SK-N-SH (cell line): ENCODE data around the gene SCN7A. TPM values are rescaled to one million over a fixed set of nuclear protein-coding genes. Genes with fewer than 3 reads are reported as not detected.

Source experiments
- CTCF ChIA-PET: fragments of 300-600, 350-600 bp; formaldehyde crosslinking; extraction: SDS; loops from one replicate; lab custom pipeline; 2021; lab: Yijun Ruan, JAX
- POLR2A ChIA-PET: fragments of 350-600 bp; sonication (Branson Sonifier 250); formaldehyde crosslinking; extraction: SDS; loops from one replicate; lab custom pipeline; 2020; ENCODE audit warnings: antibody characterized with exemption, inconsistent platforms; lab: Yijun Ruan, JAX
- DNase-seq: peaks from one replicate; pipeline ENCODE4 v3.0.0; 2012
- H2AFZ ChIP-seq: fragments of 200-600 bp; sonication (generic); 2 replicates; pipeline ENCODE4 v1.8.1; 2016; ENCODE audit warnings: antibody characterized with exemption, mild to moderate bottlenecking, low read depth
- H3F3A ChIP-seq: fragments of 200-600 bp; sonication (generic); replicated peaks from 2 replicates; pipeline ENCODE3; 2016; ENCODE audit warnings: antibody characterized with exemption, mild to moderate bottlenecking; ENCODE audit not compliant: insufficient read depth
- H3K27ac ChIP-seq, 2 experiments: fragments of 200-500 bp in 1 of 2; fragments of 200-600 bp in 1 of 2; sonication (Bioruptor generic) in 1 of 2; sonication (generic), shearing (Covaris generic) in 1 of 2; 2 replicates each; pipeline versions ENCODE4 v1.5.1 to v1.6.1; 2014 to 2016; ENCODE audit warnings: low read depth in 2 of 2, inconsistent platforms in 1 of 2, low read length in 1 of 2, mild to moderate bottlenecking in 1 of 2, mixed read lengths in 1 of 2
- H3K27me3 ChIP-seq: fragments of 200-600 bp; sonication (generic), shearing (Covaris generic); 2 replicates; pipeline ENCODE4 v1.6.1; 2016; ENCODE audit warnings: mixed run types; ENCODE audit not compliant: insufficient read depth
- H3K36me3 ChIP-seq, 2 experiments: fragments of 200-500 bp in 1 of 2; fragments of 200-600 bp in 1 of 2; sonication (Bioruptor generic) in 1 of 2; sonication (generic) in 1 of 2; replicated peaks in 1 of 2; 2 replicates each; pipeline versions ENCODE3 to v1.5.1; 2014 to 2016; ENCODE audit warnings: low read length in 1 of 2, mild to moderate bottlenecking in 1 of 2; ENCODE audit not compliant: insufficient read depth in 2 of 2, control insufficient read depth in 1 of 2
- H3K4me1 ChIP-seq, 2 experiments: fragments of 200-500 bp in 1 of 2; fragments of 200-600 bp in 1 of 2; sonication (Bioruptor generic) in 1 of 2; sonication (generic), shearing (Covaris generic) in 1 of 2; 2 replicates each; pipeline versions ENCODE4 v1.5.1 to v1.6.1; 2014 to 2016; ENCODE audit warnings: low read depth in 1 of 2, low read length in 1 of 2, mixed run types in 1 of 2; ENCODE audit not compliant: insufficient read depth in 2 of 2, control insufficient read depth in 1 of 2
- H3K4me2 ChIP-seq: fragments of 200-600 bp; sonication (generic), shearing (Covaris generic); 2 replicates; pipeline ENCODE4 v1.6.1; 2017; ENCODE audit warnings: mixed run types
- H3K4me3 ChIP-seq, 2 experiments: fragments of 200-500 bp in 1 of 2; fragments of 200-600 bp in 1 of 2; sonication (Bioruptor generic) in 1 of 2; sonication (generic), shearing (Covaris generic) in 1 of 2; 2 replicates each; pipeline versions ENCODE4 v1.5.1 to v1.8.1; 2014 to 2016; ENCODE audit warnings: low read depth in 2 of 2, inconsistent platforms in 1 of 2, low read length in 1 of 2, mild to moderate bottlenecking in 1 of 2, mixed read lengths in 1 of 2, moderate library complexity in 1 of 2
- H3K79me2 ChIP-seq: fragments of 200-600 bp; sonication (generic); 2 replicates; pipeline ENCODE4 v1.8.1; 2017; ENCODE audit warnings: mild to moderate bottlenecking; ENCODE audit not compliant: insufficient read depth
- H3K9ac ChIP-seq: fragments of 200-600 bp; sonication (generic); 2 replicates; pipeline ENCODE4 v1.6.1; 2017; ENCODE audit warnings: mixed run types
- H3K9me2 ChIP-seq: fragments of 200-600 bp; sonication (generic); 2 replicates; pipeline ENCODE4 v1.6.1; 2017; ENCODE audit warnings: mixed run types
- H3K9me3 ChIP-seq: fragments of 200-600 bp; sonication (generic); 2 replicates; pipeline ENCODE4 v1.6.1; 2017; ENCODE audit warnings: mixed run types, mild to moderate bottlenecking, moderate library complexity
- H4K20me1 ChIP-seq: fragments of 200-600 bp; sonication (generic); 2 replicates; pipeline ENCODE4 v1.6.1; 2017; ENCODE audit warnings: mild to moderate bottlenecking, mixed run types; ENCODE audit not compliant: insufficient read depth
- ELF1 ChIP-seq: IDR thresholded peaks from 2 replicates; pipeline ENCODE4 v1.4.0; 2012
- EP300 ChIP-seq, 2 experiments: IDR thresholded peaks; 2 replicates each; pipeline versions ENCODE4 v1.4.0 to v1.6.1; 2012; ENCODE audit warnings: borderline replicate concordance in 1 of 2, low read depth in 1 of 2, low read length in 1 of 2
- FOSL2 ChIP-seq: IDR thresholded peaks from 2 replicates; pipeline ENCODE4 v1.4.0; 2012; ENCODE audit warnings: low read depth, mild to moderate bottlenecking, moderate library complexity, borderline replicate concordance
- MEF2A ChIP-seq: IDR thresholded peaks from 2 replicates; pipeline ENCODE4 v1.4.0; 2012; ENCODE audit warnings: low read depth, borderline replicate concordance
- NRF1 ChIP-seq: IDR thresholded peaks from 2 replicates; pipeline ENCODE4 v1.6.1; 2012; ENCODE audit warnings: low read depth, mild to moderate bottlenecking, low read length
- RFX5 ChIP-seq: IDR thresholded peaks from 2 replicates; pipeline ENCODE4 v1.6.1; 2012; ENCODE audit warnings: mild to moderate bottlenecking, improper control_type of control experiment, low read length
- RXRA ChIP-seq: IDR thresholded peaks from 2 replicates; pipeline ENCODE4 v1.4.0; 2012; ENCODE audit warnings: low read depth, mild to moderate bottlenecking, borderline replicate concordance
- SIN3A ChIP-seq: IDR thresholded peaks from 2 replicates; pipeline ENCODE4 v1.6.1; 2012; ENCODE audit warnings: low read depth, mild to moderate bottlenecking, low read length, moderate library complexity, borderline replicate concordance
- TCF12 ChIP-seq: IDR thresholded peaks from 2 replicates; pipeline ENCODE4 v1.4.0; 2012
- YY1 ChIP-seq: IDR thresholded peaks from 2 replicates; pipeline ENCODE4 v1.4.0; 2012; ENCODE audit warnings: low read depth, mild to moderate bottlenecking
- WGBS: methylation state at CpG from one replicate; pipeline ENCODE4 v1.1.6; 2017; ENCODE audit warnings: low lambda C conversion rate; 5-methylcytosine and 5-hydroxymethylcytosine counted together
- polyA plus RNA-seq, 3 experiments: library from polyadenylated mRNA; depleted of rRNA; stranded (reverse); fragments of >200 nt; gene quantifications; 2 replicates each; pipeline ENCODE4 v1.2.3, GENCODE V29; 2012
- TF ChIP-seq, protein P1 (sequence below): fragments of 150-350 bp; IDR thresholded peaks from 2 replicates; pipeline ENCODE4 v1.6.1; 2016; ENCODE audit warnings: mild to moderate bottlenecking, low read depth, low read length
- TF ChIP-seq, protein P2 (sequence below): IDR thresholded peaks from 2 replicates; pipeline ENCODE4 v1.6.1; 2012; ENCODE audit warnings: mild to moderate bottlenecking, low read depth, low read length, moderate library complexity
- TF ChIP-seq, protein P3 (sequence below): IDR thresholded peaks from 2 replicates; pipeline ENCODE4 v1.4.0; 2012; ENCODE audit warnings: low read depth
- TF ChIP-seq, protein P4 (sequence below): fragments of 200-600 bp; sonication (generic); IDR thresholded peaks from 2 replicates; pipeline ENCODE4 v1.6.1; 2017; ENCODE audit warnings: antibody characterized with exemption, mild to moderate bottlenecking, moderate library complexity
- TF ChIP-seq, protein P5 (sequence below): IDR thresholded peaks from 2 replicates; pipeline ENCODE4 v1.4.0; 2012; ENCODE audit warnings: low read depth, borderline replicate concordance

Gene SCN7A
- polyA plus RNA-seq, 1 of the 3 experiments (the other 2 are of a cell fraction): 0.02 TPM

DNA sequence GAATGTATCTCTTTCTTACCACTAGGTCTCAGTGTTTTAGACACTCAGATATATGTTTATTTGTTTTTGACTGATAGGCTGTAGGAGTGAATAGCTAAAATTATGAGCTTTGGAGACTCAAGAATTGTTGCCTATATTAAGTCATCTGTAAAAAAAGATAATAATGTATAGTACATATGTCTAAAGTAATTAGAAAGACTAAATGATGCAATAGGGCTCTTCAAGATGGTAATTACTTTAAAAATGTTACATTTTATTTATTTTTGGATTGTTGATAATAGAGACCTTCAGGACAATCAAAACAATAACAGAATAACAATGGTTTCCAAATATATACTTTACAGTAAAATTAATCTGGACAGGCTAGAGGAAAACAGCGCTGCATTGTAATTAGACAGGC is 19.9 kb upstream of the SCN7A start (continued):
- TF ChIP-seq, protein P1, sequence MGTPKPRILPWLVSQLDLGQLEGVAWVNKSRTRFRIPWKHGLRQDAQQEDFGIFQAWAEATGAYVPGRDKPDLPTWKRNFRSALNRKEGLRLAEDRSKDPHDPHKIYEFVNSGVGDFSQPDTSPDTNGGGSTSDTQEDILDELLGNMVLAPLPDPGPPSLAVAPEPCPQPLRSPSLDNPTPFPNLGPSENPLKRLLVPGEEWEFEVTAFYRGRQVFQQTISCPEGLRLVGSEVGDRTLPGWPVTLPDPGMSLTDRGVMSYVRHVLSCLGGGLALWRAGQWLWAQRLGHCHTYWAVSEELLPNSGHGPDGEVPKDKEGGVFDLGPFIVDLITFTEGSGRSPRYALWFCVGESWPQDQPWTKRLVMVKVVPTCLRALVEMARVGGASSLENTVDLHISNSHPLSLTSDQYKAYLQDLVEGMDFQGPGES: no peak

DNA sequence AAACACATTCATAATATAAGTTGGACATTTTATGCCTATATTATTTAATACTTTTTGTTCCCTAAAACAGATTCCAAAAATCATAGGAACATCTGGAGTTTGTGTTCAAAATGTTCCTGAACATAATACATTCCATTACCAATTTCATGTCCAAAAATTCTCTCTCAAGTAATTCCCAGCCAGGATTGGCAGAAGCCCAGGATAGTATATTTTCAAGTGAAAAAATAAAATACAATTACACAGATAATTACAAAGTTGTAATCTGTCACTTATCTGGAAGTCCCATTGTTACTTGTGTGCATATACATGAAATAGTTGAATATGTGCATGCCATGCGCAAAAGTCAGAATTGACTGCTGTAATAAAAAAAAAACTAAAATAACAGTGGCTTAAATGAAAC is 5.2 kb upstream of the SCN7A start:
- peaks cover 0 to 3% of the 10 kb centered on the region in 2 experiments; a peak in 2 of 4 replicates for H3K4me1 ChIP-seq
- no peaks in the 10 kb centered on the region for H3K79me2 ChIP-seq
- no peak overlapping the region for H3K9ac ChIP-seq
- DNase-seq: no peak
- TF ChIP-seq TCF12 (no peak), RFX5 (no peak), FOSL2 (no peak), RXRA (no peak), YY1 (no peak), SIN3A (no peak), MEF2A (no peak), EP300 (IDR thresholded peaks at IDR 0.05; ENCODE audit: borderline replicate concordance in 1 of 2, low read depth in 1 of 2, low read length in 1 of 2) (no peak), NRF1 (no peak), ELF1 (no peak)
- TF ChIP-seq, protein P2, sequence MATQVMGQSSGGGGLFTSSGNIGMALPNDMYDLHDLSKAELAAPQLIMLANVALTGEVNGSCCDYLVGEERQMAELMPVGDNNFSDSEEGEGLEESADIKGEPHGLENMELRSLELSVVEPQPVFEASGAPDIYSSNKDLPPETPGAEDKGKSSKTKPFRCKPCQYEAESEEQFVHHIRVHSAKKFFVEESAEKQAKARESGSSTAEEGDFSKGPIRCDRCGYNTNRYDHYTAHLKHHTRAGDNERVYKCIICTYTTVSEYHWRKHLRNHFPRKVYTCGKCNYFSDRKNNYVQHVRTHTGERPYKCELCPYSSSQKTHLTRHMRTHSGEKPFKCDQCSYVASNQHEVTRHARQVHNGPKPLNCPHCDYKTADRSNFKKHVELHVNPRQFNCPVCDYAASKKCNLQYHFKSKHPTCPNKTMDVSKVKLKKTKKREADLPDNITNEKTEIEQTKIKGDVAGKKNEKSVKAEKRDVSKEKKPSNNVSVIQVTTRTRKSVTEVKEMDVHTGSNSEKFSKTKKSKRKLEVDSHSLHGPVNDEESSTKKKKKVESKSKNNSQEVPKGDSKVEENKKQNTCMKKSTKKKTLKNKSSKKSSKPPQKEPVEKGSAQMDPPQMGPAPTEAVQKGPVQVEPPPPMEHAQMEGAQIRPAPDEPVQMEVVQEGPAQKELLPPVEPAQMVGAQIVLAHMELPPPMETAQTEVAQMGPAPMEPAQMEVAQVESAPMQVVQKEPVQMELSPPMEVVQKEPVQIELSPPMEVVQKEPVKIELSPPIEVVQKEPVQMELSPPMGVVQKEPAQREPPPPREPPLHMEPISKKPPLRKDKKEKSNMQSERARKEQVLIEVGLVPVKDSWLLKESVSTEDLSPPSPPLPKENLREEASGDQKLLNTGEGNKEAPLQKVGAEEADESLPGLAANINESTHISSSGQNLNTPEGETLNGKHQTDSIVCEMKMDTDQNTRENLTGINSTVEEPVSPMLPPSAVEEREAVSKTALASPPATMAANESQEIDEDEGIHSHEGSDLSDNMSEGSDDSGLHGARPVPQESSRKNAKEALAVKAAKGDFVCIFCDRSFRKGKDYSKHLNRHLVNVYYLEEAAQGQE: no peak
- TF ChIP-seq, protein P3, sequence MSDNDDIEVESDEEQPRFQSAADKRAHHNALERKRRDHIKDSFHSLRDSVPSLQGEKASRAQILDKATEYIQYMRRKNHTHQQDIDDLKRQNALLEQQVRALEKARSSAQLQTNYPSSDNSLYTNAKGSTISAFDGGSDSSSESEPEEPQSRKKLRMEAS: no peak
- TF ChIP-seq, protein P4, sequence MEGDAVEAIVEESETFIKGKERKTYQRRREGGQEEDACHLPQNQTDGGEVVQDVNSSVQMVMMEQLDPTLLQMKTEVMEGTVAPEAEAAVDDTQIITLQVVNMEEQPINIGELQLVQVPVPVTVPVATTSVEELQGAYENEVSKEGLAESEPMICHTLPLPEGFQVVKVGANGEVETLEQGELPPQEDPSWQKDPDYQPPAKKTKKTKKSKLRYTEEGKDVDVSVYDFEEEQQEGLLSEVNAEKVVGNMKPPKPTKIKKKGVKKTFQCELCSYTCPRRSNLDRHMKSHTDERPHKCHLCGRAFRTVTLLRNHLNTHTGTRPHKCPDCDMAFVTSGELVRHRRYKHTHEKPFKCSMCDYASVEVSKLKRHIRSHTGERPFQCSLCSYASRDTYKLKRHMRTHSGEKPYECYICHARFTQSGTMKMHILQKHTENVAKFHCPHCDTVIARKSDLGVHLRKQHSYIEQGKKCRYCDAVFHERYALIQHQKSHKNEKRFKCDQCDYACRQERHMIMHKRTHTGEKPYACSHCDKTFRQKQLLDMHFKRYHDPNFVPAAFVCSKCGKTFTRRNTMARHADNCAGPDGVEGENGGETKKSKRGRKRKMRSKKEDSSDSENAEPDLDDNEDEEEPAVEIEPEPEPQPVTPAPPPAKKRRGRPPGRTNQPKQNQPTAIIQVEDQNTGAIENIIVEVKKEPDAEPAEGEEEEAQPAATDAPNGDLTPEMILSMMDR: no peak
- TF ChIP-seq, protein P5, sequence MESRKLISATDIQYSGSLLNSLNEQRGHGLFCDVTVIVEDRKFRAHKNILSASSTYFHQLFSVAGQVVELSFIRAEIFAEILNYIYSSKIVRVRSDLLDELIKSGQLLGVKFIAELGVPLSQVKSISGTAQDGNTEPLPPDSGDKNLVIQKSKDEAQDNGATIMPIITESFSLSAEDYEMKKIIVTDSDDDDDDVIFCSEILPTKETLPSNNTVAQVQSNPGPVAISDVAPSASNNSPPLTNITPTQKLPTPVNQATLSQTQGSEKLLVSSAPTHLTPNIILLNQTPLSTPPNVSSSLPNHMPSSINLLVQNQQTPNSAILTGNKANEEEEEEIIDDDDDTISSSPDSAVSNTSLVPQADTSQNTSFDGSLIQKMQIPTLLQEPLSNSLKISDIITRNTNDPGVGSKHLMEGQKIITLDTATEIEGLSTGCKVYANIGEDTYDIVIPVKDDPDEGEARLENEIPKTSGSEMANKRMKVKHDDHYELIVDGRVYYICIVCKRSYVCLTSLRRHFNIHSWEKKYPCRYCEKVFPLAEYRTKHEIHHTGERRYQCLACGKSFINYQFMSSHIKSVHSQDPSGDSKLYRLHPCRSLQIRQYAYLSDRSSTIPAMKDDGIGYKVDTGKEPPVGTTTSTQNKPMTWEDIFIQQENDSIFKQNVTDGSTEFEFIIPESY: no peak
- ChIA-PET CTCF (no interaction called here), POLR2A (no interaction called here)
- H4K20me1 ChIP-seq: no peaks in the 10 kb centered on the region
- H3K9me3 ChIP-seq: no peaks in the 10 kb centered on the region
- no peak overlapping the region for H3K4me3 ChIP-seq
- no peaks in the 10 kb centered on the region for H3K36me3 ChIP-seq
- H3K9me2 ChIP-seq: no peaks in the 10 kb centered on the region
- 95% methylated on average over 1 of the region's 1 CpG for WGBS
- no peaks in the 10 kb centered on the region for H3F3A ChIP-seq
- H3K27ac ChIP-seq: no peak overlapping the region
- no peak overlapping the region for H2AFZ ChIP-seq
- no peaks in the 10 kb centered on the region for H3K27me3 ChIP-seq
- no peak overlapping the region for H3K4me2 ChIP-seq
